DMS79 (cell line): ENCODE measurements around the gene MCTP1.
A peak's percentile ranks its signal among the peaks of the same experiment; 100 is the strongest.

ENCODE experiments used
- DNase-seq: peaks from one replicate; lab custom pipeline; 2025; lab: John Stamatoyannopoulos, UW

MCTP1 gene

GRCh38 chr5:94698197-94698596 lies 586.7 kb downstream of the MCTP1 start:
- DNase-seq = no peak

GRCh38 chr5:94694671-94695070 lies 590.2 kb downstream of the MCTP1 start:
- DNase-seq = no peak

GRCh38 chr5:94693845-94694370 lies 591.0 kb downstream of the MCTP1 start:
- DNase-seq = no peak

- DNase-seq = peak; percentile 95
Observed at GRCh38 chr5:94693043-94693822, 591.7 kb downstream of the MCTP1 start.

DNA sequence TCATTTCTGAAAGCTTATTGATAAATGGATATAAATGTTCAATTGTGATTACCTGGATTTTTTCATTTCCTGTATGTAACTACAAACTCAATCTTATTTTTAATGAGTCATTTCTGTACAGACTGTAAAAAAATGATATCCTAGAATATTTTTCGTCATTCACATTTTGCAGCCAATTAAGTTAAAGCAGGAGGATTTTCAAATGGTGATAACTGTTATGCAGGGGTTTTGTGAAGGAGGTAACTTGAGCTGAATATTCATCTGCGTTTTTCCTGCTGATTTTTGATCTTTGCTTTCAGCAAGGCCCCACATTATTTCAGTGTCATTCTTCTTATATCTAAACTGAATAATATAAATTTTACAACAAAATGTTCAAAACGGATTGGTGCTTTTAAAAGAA lies 592.3 kb downstream of the MCTP1 start:
- no peak for DNase-seq

DNA sequence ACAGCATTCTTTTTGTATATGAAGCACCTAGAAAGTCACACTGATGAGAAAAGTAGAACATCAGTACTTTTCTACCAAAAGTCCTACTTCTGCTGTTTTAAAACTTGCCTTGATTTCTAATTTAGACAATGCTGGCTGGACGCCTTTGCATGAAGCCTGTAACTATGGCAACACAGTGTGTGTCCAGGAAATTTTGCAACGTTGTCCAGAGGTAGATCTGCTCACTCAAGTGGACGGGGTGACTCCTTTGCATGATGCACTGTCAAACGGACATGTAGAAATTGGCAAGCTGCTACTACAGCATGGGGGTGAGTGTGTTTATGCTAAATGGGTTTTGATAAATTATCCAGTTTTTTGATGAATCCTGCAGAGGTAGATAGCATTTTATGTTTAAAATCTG lies 592.9 kb downstream of the MCTP1 start:
- peak; percentile 12 for DNase-seq

- peak; percentile 30 for DNase-seq
Observed at GRCh38 chr5:94691291-94691690, 593.6 kb downstream of the MCTP1 start.

GRCh38 chr5:94690778-94691177 lies 594.1 kb downstream of the MCTP1 start:
- DNase-seq = peak; percentile 93

GRCh38 chr5:94689908-94690307 lies 595.0 kb downstream of the MCTP1 start:
- no peak for DNase-seq

DNA sequence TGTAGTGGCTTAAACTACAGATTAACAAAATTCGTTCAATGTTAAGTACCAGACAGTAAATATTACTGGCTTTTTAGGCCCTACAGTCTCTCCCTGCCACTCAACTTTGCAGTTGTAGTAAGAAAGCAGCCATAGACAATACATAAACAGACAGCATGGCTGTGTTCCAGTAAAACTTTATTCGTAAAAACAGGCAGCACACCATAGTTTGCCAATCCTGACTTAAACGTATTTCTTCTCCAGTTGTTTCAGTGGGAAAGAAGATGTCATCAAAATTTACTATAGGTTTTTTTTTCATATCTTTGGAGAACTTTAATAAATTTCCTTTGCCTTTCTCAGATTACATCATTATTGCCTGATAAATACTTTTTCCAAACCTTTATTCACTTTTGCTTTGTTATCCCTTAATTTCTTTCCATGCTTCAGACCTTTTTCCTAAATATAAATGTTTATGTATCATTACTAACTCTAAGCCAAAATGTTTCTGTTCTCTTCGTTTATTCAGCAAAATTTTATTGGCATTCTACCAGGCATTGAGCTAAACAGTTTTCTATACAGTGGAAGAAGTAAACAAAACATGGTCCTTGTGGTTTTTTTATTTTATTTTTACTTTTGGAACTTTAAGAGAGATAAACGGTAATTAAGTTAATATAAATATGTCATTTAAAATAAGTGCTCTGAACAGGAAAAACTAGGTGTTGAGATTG lies 601.9 kb downstream of the MCTP1 start:
- DNase-seq = no peak

- no peak for DNase-seq
Observed at GRCh38 chr5:94675965-94676618, 608.8 kb downstream of the MCTP1 start.

DNA sequence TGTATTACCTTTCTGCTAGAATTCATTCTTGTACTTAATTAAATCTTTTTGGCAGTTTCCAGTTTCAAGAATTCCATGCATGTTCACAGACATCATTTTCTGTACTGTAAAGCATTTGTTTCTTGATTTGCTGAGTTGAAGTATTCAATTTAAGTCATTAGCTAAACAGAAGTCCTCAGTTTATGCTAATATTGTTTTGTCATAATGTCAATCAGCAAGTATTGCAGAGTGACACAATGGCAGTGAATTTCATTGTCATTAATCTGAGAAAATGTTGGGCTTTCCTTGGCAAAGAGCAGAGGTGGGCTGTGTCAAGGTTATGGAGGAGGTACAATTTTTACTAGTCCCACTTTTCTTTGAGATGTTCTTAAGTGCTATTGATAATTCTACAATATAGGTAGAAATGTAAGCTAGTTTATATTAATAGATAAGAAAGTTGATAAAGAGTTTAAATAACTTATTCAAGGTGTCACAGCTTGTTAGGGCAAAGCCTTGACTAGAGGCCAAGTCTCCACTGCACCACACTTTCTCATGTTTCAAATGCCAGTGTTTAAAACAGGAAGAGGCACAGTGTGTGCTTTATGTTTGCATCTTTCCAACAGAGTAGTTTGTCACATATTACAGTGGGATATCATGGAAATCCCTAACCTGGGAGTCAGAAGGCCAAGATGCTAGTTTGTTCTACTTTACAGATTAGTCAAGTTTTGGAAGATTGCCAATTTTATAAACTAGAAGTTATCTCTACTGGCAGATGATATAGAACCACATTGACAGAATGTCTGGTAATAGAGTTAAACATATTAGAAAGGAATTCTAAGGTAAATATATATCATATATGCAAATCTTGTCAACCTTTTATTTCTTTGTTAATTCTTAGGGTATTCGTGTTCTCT lies 610.2 kb downstream of the MCTP1 start:
- DNase-seq = no peak

GRCh38 chr5:94672746-94673145 lies 612.1 kb downstream of the MCTP1 start:
- no peak for DNase-seq

DNA sequence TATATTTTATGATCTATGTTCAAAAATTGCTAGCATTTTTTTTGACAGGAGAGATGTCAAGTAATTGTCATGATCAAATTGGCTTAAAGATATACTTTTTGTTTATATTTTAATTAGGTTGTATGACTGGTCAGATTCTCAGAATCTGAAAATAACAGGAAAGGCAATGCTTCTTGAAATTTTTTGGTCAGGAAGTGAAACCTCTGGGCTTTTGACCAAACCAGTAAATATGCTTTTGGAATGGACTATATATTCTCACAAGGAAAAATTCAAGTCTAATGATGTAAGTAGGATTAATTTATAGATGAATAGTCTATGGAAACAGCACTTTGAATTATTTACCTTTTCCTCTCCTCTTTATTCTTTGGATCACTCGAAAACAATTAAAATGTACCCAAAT lies 614.2 kb downstream of the MCTP1 start:
- DNase-seq = no peak

DNA sequence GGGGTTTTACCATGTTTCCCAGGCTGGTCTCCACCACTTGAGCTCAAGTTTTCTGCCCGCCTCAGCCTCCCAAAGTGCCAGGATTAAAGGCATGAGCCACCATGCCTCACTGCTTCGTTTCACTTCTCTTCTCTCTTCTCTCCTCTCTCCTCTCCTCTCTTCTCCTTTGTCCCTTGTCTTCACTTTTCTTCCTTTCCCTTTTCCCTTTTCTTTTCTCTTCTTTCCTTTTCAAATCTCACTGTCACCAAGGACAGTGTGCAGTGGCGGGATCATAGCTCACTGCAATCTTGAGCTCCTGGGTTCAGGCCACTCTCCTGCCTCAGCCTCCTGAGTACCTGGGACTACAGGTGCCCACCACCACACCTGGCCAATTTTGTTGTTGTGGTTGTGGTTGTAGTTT lies 617.0 kb downstream of the MCTP1 start:
- DNase-seq = no peak

DNA sequence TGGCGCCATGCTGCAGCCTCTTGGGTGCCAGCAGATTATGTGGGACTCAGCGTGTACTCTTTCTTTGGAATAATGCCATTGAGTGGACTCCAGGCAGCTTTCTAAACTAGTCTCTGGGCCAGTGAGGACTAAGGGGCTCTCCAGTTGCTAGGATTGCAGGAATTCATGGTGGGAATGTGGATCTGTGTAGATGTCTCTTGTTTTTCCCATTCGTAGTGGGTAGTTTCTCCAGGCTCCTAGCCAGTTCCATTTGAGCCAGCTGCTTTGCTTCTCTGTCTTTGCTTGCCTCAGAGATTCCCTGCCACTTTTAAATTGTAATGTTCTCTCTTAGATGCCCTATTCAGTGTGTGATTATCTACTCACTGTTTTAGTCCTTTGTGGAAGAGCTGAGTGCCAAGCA lies 623.8 kb downstream of the MCTP1 start:
- no peak for DNase-seq

- no peak for DNase-seq
Observed at GRCh38 chr5:94660506-94660905, 624.4 kb downstream of the MCTP1 start.

GRCh38 chr5:94658272-94658671 lies 626.6 kb downstream of the MCTP1 start:
- DNase-seq = no peak
